ENCODE data around the gene MEF2D.

MEF2D gene

DNA sequence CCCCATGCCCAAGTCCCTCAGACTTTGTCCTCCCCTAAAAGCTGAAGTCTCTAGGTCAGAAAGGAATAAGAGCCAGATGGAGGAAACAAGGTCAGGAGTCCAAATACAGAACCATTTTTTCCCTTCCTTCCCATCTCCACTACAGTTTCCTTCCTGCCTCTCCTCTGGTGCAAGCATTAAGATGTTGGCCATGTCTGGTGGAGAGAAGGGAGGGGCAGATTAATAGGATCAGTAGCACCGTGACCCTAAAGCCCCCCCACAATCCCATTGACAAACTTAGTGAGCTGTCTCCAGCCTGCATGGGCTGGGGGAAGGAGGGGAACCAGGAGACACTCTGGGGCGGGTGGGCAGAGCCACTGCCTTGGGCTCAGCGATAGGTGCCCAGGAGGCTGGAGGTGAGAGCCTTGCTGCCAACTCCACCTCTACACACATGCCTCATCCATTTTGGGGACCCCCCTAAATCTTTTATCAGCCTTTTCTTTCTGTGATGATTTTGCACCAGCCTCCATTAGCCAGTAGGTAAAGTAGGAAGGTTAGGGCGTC is 71.8 kb downstream of the MEF2D start:
- no peak for DNase-seq (ENCODE audit: low spot score)

DNA sequence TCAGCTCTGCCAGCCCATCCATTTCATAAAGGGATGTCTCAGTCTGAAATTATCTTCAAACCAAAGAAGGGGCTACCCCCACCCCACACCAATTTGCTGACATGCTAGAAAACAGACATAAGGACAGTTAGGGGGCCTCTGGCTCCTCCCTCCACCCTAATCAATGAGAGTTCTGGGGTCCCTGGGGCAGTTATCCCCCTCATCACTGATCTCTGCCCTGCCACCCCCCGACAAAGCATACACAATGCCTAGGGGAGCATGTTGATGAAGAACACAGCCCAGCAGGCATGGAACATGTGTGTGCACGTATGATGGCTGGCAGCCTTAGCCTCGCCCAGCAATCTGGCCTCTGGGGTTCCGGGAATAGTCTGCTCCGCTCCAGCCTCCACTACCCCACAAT is 72.6 kb downstream of the MEF2D start:
- no peak for DNase-seq (ENCODE audit: low spot score)

DNA sequence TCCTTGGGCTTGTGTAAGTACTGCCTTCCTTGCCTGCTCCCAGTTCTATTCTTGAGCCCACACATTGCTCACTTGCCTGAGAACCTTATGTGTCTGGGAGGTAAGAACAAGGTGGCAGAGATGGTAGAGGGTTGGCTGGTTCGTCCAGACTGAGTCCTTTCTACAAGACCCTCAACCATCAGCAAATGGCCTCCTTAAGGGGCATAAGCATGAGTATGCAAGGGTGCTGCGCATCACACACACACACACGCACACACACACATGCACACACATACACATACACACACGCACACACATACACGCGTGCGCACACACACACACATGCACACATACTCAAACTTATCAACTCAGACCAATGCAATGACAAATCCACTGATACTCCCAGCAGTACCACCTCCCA is 74.6 kb downstream of the MEF2D start:
- DNase-seq (ENCODE audit: low spot score): no peak

DNA sequence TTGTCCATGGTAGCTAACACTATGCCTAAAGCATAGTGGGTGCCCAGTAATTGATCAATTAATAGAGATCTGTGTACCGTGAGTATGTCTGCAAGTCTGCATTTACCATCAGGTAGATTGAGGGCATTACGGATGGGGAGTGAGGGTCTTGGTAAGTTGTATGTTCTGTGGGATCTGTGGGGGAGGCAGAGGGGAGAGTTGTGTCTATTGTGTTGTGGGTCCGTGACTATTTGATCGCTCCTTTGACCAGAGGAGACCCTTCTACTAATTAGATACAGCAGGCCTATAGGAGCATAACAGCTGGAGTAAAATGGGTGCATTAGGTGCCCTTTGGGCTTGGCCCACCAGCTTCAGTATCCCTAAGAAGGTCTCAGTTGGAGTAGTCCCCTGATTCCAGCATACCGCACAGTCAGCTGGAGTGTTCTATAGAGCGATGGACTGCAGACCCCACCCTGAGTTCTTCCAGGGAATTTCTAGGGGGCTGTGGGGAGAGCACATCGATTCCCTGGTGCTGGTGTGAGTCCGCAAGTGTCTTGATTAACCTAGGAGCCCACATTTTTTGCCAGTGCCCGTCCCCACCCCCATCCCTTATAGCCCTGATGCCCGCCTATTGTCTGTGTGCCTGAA is 75.7 kb downstream of the MEF2D start:
- no peak for DNase-seq (ENCODE audit: low spot score)

DNA sequence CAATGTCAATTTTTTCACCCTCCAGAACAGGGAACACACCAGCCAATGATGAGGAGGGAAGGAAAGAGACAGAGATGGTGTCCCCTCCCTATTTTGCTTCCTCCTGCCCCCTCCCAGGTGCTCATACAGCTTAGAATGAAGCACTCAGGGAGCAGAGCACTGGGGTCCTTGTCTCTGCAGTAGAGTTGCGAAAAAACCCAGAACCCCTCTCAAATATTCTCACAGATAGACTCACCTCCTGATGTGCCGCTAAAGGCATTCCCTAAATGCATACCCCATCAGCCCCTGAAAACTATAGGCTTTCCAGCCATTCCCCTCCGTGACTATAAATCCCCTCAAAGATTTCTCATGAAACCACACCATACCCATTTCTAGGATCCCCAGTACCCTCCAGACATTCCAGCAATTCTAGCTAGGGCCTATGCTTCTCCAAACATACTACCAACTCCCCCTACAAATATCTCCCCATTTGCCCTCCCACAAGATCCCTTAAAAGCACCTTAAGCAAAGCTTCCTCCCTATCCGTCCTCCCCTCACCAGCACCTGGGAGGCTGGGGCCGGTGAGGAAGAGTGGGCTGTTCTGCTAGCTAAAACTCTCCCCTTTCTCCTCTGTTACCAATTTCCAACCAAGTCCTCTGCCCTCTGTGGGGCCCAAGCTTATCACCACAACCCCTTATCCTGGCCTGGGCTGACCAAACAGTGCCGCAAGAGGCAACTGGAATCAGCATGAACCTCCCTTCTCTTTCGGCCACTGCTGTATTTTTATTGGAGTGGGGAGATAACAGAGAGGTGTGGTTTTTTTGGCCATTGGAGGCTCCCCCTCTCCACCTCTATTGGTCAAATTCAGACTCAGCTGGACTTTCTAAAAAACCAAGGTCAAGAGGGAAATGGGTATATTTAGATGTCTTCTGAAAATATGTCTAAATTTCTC is 76.9 kb downstream of the MEF2D start:
- DNase-seq (ENCODE audit: low spot score): no peak

DNA sequence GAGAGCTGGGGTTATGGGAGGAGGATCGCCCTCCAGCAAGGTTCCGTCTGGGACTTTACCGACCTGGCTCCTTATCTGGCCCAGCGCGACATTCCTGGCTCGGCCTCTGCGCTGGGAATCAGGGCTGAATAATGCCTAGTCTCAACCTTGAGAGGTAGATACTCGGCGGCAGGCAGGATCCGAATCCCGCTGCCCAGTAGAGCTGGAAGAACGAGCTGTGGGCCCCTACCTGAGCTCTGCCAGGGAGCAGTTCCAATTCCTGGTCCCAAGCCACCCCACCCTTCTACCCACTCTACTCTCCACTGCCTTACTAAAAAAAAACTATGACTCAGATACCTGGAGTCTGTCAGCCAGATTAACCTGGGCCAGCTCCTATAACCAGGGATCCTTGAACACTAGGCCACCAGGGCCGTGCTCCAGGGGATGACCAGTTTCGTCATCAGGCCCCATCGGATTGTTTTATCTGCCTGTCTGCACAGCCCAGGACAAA is 77.9 kb downstream of the MEF2D start:
- DNase-seq (ENCODE audit: low spot score): no peak

DNA sequence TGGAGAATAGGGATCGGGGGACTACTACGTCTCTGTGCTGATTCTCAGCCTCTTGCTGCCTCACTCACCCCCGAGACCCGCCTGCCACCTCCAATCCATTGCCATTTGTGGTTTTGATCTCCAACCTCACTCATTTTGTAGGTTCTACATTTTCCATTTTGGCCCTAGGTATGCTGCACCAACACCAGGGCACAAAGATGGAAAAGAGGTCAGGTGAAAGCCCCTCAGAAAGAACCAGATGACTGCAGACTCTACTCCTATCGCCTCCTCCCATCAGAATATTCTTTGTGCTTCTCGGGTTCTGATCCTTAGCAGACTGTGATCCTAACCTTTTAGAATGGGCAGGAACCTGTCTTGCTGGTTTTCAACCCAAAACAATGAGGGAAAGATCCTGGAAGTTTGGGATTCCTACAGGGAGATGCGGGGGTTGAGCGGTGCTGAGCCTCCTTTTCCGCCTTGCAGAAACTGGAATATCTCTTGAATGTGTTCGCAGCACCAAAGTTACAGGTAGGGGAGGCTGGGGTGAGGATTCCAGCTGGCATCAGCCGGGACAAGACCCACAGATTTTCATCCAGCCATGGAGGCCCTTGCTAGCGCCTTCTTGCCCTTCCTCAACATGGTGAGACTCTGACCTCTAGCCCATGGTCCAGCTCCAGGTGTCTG is 78.5 kb downstream of the MEF2D start:
- no peak for DNase-seq (ENCODE audit: low spot score)

DNA sequence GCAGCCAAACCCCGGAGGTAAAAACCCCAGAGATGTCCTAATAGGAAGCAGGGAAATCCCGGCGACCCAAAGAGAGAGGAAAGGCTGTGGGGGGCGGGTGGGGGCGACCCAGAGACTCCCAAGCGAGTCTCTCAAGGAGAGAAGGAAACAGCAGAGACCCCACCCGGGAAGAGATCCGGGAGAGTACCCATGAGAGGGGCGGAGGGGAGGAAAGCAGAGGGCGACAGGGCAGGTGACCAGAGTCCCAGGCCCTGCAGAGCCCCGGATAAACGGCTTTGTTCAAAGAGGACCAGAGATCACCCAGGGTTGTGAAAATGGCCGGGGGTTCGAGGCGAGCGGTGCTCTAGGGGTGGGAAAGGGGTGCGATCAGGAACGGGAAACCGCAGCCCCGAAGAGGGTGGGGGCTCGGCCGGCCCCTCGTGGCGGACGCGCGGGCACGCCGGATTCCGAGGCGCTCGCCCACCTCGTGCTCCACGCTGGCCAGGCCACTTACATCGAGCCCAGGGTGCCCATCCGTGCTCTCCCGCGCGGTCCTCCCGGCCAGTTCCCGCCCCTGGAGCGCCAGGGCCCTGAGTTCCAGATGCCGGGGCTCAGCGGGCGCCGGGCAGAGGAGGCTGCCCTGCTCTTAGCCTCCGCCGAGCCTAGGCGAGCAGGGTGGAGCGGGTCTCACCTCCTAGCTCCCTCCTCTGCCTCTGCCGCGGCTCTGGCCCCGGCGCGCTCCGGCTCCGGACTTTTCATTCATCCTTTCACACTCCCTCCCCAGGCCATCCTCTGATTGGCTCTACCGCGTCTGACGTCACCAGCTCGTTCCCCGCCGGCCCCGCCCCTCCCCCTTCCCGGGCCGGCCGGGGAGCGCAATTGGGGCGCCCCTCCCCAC is 79.3 kb downstream of the MEF2D start:
- DNase-seq (ENCODE audit: low spot score): peak; percentile 90

DNA sequence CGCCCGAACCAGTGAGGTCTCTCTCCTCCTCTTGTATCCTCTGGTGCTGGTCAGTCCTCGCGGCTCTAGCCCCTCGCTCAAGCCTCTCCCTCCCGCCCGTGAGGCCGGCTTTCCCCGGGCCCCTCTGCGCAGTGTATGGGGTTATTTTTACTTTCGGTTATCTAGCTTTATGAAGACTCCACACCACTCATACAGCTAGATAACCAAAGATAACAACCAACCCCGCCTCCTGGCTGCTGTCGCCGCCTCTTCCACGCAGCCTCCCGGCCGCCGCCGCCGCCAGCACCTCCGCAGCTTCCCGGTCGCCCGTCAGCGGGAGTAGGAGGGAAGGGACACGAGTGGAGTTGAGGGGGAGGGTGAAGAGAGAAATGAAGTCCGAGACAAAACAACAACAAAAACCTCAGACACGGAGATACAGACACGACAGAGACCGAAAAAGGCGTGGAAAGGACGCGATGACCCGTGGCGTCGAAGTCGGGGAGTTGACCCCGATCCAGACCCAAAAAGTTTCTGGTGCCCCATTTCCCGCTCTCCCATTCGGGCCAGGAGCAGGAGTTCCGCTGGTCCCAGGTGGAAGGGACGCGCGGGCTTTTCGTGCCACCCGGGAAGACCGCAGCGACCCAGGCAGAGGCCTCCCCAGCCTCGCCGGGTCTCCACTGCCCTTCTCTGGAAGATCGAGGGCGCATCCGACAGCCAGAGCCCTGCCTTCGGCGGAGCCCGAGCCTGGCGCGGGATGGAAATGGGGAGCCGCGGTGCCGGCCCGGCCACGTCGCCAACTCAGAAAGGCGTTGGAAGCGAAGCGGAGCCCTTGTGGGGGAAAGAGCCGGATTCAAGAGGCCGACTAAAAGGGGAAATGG is 80.1 kb downstream of the MEF2D start:
- DNase-seq (ENCODE audit: low spot score): no peak

DNA sequence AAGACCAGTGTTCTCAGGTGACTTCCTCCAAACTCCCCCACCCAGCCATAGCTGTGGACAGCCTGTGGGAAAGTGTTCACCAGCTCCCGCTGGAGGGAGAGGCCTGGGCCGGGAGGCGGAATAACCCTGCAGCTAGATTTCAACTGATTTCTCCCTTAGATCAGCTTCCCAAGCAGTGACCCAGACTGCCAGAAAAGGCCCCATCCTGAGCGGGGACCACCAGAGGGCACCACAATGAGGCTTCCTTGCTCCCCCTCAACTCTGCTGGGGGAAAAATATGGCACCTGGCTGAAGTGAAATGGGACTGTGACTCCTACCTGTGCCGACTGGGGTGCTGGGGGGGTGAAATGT is 80.7 kb downstream of the MEF2D start:
- DNase-seq (ENCODE audit: low spot score): peak; percentile 66

DNA sequence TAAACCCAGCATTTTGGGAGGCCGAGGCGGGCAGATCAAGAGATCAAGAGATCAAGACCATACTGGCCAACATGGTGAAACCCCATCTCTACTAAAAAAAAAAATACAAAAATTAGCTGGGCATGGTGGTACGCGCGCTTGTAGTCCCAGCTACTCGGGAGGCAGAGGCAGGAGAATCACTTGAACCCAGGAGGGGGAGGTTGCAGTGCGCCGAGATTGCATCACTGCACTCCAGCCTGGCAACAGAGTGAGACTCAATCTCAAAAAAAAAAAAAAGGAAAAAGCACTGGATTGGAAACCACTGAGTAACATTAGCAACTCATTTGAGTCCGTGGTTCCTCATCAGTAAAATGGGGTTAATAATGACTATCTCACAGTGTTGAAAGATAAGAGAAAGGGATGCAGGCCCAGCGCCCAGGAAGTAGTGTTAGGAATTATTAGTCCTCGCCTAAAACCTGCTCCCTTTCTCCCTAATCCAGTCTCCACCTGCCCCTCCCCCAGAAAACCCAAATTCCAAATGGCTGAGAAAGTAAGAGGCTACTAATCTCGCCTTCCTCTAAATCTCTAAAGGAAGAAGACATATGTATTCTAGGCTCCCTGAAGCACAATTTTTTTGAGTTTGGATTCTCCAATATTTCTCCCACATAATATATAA is 82.0 kb downstream of the MEF2D start:
- no peak for DNase-seq (ENCODE audit: low spot score)

DNA sequence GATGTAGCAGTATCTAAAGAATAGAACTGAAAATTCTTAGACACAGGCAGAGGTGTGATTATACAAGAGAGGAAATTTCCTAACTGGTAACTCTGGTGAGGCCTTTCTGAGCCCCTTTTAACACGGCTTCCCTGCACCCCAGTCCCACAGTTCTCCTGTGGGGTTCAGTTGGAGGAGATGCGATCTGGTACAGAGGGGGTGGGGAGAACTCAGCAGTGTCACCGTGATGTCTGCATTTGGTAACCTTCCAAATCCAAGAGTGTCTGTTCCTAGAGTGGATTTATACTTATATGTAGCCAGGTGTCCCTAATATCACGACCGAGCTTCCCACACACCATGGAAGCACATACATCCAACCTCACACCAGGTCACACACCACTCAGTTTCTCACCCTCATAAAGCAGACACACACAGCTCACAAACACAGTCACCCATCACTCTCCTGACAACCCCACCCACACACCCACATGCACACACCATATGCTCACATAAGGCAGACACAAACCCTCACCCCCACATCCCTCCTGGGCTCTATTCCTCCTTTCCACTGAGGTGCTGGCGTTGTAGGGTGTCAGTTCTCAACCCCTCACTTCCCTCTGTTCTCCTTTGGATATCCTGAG is 83.1 kb downstream of the MEF2D start:
- DNase-seq (ENCODE audit: low spot score): no peak

DNA sequence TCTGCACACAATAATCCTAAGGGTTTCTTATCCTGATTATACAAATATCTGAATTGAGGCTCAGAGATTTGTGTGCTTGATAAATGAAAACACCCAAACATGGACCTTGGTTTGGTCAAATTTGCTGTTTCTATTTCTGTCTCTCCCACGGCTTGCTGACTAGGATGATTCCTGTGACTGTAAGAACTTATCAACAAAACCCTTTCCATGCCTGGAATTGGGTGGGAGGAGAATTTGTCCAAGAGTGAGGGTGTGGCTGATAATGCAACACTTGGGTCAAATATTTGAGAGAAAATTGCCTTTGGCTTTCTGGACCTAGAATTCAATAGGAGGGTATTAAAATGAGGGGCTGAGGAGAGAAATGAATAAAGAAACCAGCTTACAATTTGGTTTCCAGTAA is 83.6 kb downstream of the MEF2D start:
- no peak for DNase-seq (ENCODE audit: low spot score)

DNA sequence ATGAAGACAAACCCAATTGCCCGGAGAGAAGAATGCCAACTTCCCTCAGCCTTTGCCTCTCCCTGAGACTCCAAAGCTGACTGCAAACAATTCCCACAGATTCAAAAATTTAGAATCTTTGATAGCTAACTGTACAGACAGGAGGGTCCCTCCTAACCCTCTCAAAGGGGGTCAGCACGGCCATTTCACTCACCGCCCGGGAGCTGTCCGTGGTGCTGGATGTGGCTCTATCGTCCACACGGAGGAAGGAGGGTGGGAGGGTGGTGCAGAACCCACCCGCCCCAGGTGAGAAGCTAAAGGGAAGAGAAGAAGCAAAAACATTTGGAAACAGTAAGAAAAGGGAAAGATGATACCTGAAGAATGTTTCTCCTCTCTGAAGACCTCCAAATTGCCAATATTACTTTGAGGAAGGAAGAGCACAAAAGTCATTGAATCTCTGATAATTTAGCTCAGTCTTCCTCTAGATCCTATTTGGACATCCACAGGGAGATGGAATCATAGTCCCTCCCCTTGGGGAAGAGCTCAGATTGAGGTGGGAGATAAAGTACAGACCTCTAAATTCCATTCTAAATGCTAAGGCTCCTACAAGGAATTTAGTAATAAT is 86.0 kb downstream of the MEF2D start:
- DNase-seq (ENCODE audit: low spot score): no peak

Small RNA genes lying within 50 kb of the gene (small RNA-seq; reads per million reads assigned to genes)
- gene MIR9-1: 0 to 0.16 reads per million in 2 experiments
- gene RF00019: 0 reads per million in 2 experiments

Measured in SK-N-DZ (cell line).